ENCODE measurements around the gene CEND1.

CEND1 gene

GRCh38 chr11:827146-827896 lies 37.4 kb upstream of the CEND1 start:
- DNase-seq, result no peak

GRCh38 chr11:826836-827145 lies 36.9 kb upstream of the CEND1 start:
- DNase-seq, result no peak

- DNase-seq, result no peak
These were observed 36.3 kb upstream of the CEND1 start for GRCh38 chr11:826227-826621.

GRCh38 chr11:825366-826226 lies 35.7 kb upstream of the CEND1 start:
- DNase-seq, result no peak

- DNase-seq, result no peak
These were observed 35.1 kb upstream of the CEND1 start for GRCh38 chr11:824942-825341.

GRCh38 chr11:824292-824880 lies 34.5 kb upstream of the CEND1 start:
- no peak for DNase-seq

- no peak for DNase-seq
These were observed 33.8 kb upstream of the CEND1 start for GRCh38 chr11:823441-824291.

- no peak for DNase-seq
These were observed 31.9 kb upstream of the CEND1 start for GRCh38 chr11:821512-822371.

- DNase-seq, result no peak
These were observed 31.0 kb upstream of the CEND1 start for GRCh38 chr11:820655-821511.

GRCh38 chr11:819943-820649 lies 30.2 kb upstream of the CEND1 start:
- DNase-seq, result peak; percentile 93

- peak; percentile 92 for DNase-seq
These were observed 29.4 kb upstream of the CEND1 start for GRCh38 chr11:819129-819931.

- DNase-seq, result no peak
These were observed 28.7 kb upstream of the CEND1 start, which contains the start of gene PNPLA2 for GRCh38 chr11:818396-819128. TSS of gene PNPLA2 (plus strand) at chr11:818914. CDS start at chr11:819719, 805 bp downstream.

GRCh38 chr11:816433-816779 lies 26.5 kb upstream of the CEND1 start:
- no peak for DNase-seq

GRCh38 chr11:815675-816432 lies 26.0 kb upstream of the CEND1 start:
- DNase-seq, result no peak

GRCh38 chr11:813456-814096 lies 23.7 kb upstream of the CEND1 start:
- no peak for DNase-seq

- no peak for DNase-seq
These were observed 23.2 kb upstream of the CEND1 start for GRCh38 chr11:813072-813455.

GRCh38 chr11:812390-812789 lies 22.5 kb upstream of the CEND1 start:
- DNase-seq, result no peak

All from activated T-cell treated with anti-CD3 and anti-CD28 coated beads, Interleukin-2, amount 50 U/mL, for 1 hour (primary cell).